T-helper 2 cell treated with Interferon-gamma antibody and Interleukin-4, amounts not matched to agents 5 μg/mL and 100 μg/mL, for 36 hours (primary cell): ENCODE data around the gene RAB20.
"Not testable (repeated sequence)": the region's sequence is repeated elsewhere in the genome, so short reads cannot be mapped to it uniquely, and the experiment has no call there.

Experiments
- DNase-seq: peaks from one replicate; pipeline ENCODE4 v3.0.0; 2021; ENCODE audit warnings: low spot score
- H3K27ac Mint-ChIP-seq: one replicate; pipeline ENCODE4 v1.8.0; 2021; ENCODE audit warnings: mild to moderate bottlenecking, mixed read lengths
- H3K27me3 Mint-ChIP-seq: one replicate; pipeline ENCODE4 v1.8.0; 2021; ENCODE audit warnings: low read depth, mixed read lengths
- H3K36me3 Mint-ChIP-seq: one replicate; pipeline ENCODE4 v1.8.0; 2021; ENCODE audit warnings: low read depth, mixed read lengths
- H3K4me1 Mint-ChIP-seq: one replicate; pipeline ENCODE4 v1.8.0; 2021; ENCODE audit warnings: low read depth, mixed read lengths
- H3K4me3 Mint-ChIP-seq: one replicate; pipeline ENCODE4 v1.8.0; 2022; ENCODE audit warnings: mild to moderate bottlenecking, moderate library complexity, mixed read lengths
- H3K9me3 Mint-ChIP-seq: one replicate; pipeline ENCODE4 v1.8.0; 2021; ENCODE audit warnings: mixed read lengths

The RAB20 gene

GRCh38 chr13:110497896-110498295, 63.6 kb downstream of the RAB20 start:
- not testable (repeated sequence) for H3K4me1 Mint-ChIP-seq, H3K27me3 Mint-ChIP-seq

GRCh38 chr13:110497003-110497402, 64.5 kb downstream of the RAB20 start:
- no peak overlapping the region for H3K4me3 Mint-ChIP-seq
- no peaks in the 10 kb centered on the region for H3K27me3 Mint-ChIP-seq
- no peaks in the 10 kb centered on the region for H3K4me1 Mint-ChIP-seq
- no peak for DNase-seq
- no peaks in the 10 kb centered on the region for H3K9me3 Mint-ChIP-seq
- H3K27ac Mint-ChIP-seq = no peak overlapping the region
- H3K36me3 Mint-ChIP-seq = no peaks in the 10 kb centered on the region

More at GRCh38 chr13:110497896-110498295, 63.6 kb downstream of the RAB20 start:
- not testable (repeated sequence) for H3K4me3 Mint-ChIP-seq, DNase-seq, H3K36me3 Mint-ChIP-seq, H3K9me3 Mint-ChIP-seq, H3K27ac Mint-ChIP-seq

- Mint-ChIP-seq H3K36me3 (no peaks in the 10 kb centered on the region), H3K4me3 (no peak overlapping the region), H3K4me1 (no peaks in the 10 kb centered on the region), H3K9me3 (no peaks in the 10 kb centered on the region), H3K27ac (no peak overlapping the region), H3K27me3 (no peaks in the 10 kb centered on the region)
- no peak for DNase-seq
These were observed 65.2 kb downstream of the RAB20 start for GRCh38 chr13:110496281-110496680.

GRCh38 chr13:110495881-110496280, 65.6 kb downstream of the RAB20 start:
- Mint-ChIP-seq H3K27ac (no peak overlapping the region), H3K27me3 (no peaks in the 10 kb centered on the region), H3K4me3 (no peak overlapping the region), H3K9me3 (no peaks in the 10 kb centered on the region), H3K4me1 (no peaks in the 10 kb centered on the region), H3K36me3 (no peaks in the 10 kb centered on the region)
- no peak for DNase-seq

GRCh38 chr13:110495376-110495775, 66.1 kb downstream of the RAB20 start:
- DNase-seq = no peak
- H3K4me3 Mint-ChIP-seq = no peak overlapping the region
- no peaks in the 10 kb centered on the region for H3K9me3 Mint-ChIP-seq
- no peaks in the 10 kb centered on the region for H3K4me1 Mint-ChIP-seq
- no peaks in the 10 kb centered on the region for H3K36me3 Mint-ChIP-seq
- H3K27me3 Mint-ChIP-seq = no peaks in the 10 kb centered on the region
- no peak overlapping the region for H3K27ac Mint-ChIP-seq

- no peaks in the 10 kb centered on the region for H3K36me3 Mint-ChIP-seq
- no peaks in the 10 kb centered on the region for H3K9me3 Mint-ChIP-seq
- H3K27ac Mint-ChIP-seq = no peak overlapping the region
These were observed 67.9 kb downstream of the RAB20 start for GRCh38 chr13:110493613-110494012.

GRCh38 chr13:110492679-110493593, 68.6 kb downstream of the RAB20 start:
- Mint-ChIP-seq H3K9me3 (no peaks in the 10 kb centered on the region), H3K36me3 (no peaks in the 10 kb centered on the region), H3K4me3 (no peak overlapping the region), H3K4me1 (no peaks in the 10 kb centered on the region), H3K27me3 (no peaks in the 10 kb centered on the region), H3K27ac (no peak overlapping the region)
- no peak for DNase-seq

More at GRCh38 chr13:110493613-110494012, 67.9 kb downstream of the RAB20 start:
- no peaks in the 10 kb centered on the region for H3K27me3 Mint-ChIP-seq
- no peak overlapping the region for H3K4me3 Mint-ChIP-seq
- no peak for DNase-seq
- H3K4me1 Mint-ChIP-seq = no peaks in the 10 kb centered on the region

- Mint-ChIP-seq H3K4me3 (no peak overlapping the region), H3K36me3 (no peaks in the 10 kb centered on the region), H3K4me1 (no peaks in the 10 kb centered on the region), H3K27ac (no peak overlapping the region), H3K9me3 (no peaks in the 10 kb centered on the region), H3K27me3 (no peaks in the 10 kb centered on the region)
- DNase-seq = no peak
These were observed 69.4 kb downstream of the RAB20 start for GRCh38 chr13:110491869-110492678.

GRCh38 chr13:110490009-110490770, 71.3 kb downstream of the RAB20 start:
- H3K4me1 Mint-ChIP-seq = no peaks in the 10 kb centered on the region
- no peaks in the 10 kb centered on the region for H3K36me3 Mint-ChIP-seq
- no peaks in the 10 kb centered on the region for H3K27me3 Mint-ChIP-seq
- H3K9me3 Mint-ChIP-seq = no peaks in the 10 kb centered on the region
- H3K4me3 Mint-ChIP-seq = no peak overlapping the region
- H3K27ac Mint-ChIP-seq = no peak overlapping the region
- DNase-seq = no peak

GRCh38 chr13:110486880-110487279, 74.6 kb downstream of the RAB20 start:
- H3K36me3 Mint-ChIP-seq, H3K27ac Mint-ChIP-seq, H3K27me3 Mint-ChIP-seq, H3K4me3 Mint-ChIP-seq, H3K4me1 Mint-ChIP-seq, H3K9me3 Mint-ChIP-seq, DNase-seq: not testable (repeated sequence)

GRCh38 chr13:110486061-110486715, 75.3 kb downstream of the RAB20 start:
- Mint-ChIP-seq H3K27me3 (no peaks in the 10 kb centered on the region), H3K4me1 (no peaks in the 10 kb centered on the region), H3K4me3 (no peak overlapping the region), H3K9me3 (no peaks in the 10 kb centered on the region), H3K36me3 (no peaks in the 10 kb centered on the region), H3K27ac (no peak overlapping the region)
- no peak for DNase-seq

GRCh38 chr13:110485604-110486003, 75.9 kb downstream of the RAB20 start:
- H3K4me3 Mint-ChIP-seq = no peak overlapping the region
- H3K4me1 Mint-ChIP-seq = no peaks in the 10 kb centered on the region
- no peak for DNase-seq
- H3K27me3 Mint-ChIP-seq = no peaks in the 10 kb centered on the region
- H3K9me3 Mint-ChIP-seq = no peaks in the 10 kb centered on the region
- H3K36me3 Mint-ChIP-seq = no peaks in the 10 kb centered on the region
- H3K27ac Mint-ChIP-seq = no peak overlapping the region

- Mint-ChIP-seq H3K36me3 (no peaks in the 10 kb centered on the region), H3K27ac (no peak overlapping the region), H3K4me1 (no peaks in the 10 kb centered on the region), H3K27me3 (no peaks in the 10 kb centered on the region), H3K9me3 (no peaks in the 10 kb centered on the region), H3K4me3 (no peak overlapping the region)
- DNase-seq = no peak
These were observed 77.1 kb downstream of the RAB20 start for GRCh38 chr13:110484290-110485048.
